H1 (cell line): ENCODE measurements around the gene CMPK2. TPM values are rescaled to one million over a fixed set of nuclear protein-coding genes. Genes with fewer than 3 reads are reported as not detected.

ENCODE experiments used
- CTBP2 ChIP-seq: IDR thresholded peaks from 2 replicates; pipeline ENCODE4 v1.7.0; 2011; ENCODE audit warnings: borderline replicate concordance, mild to moderate bottlenecking, moderate library complexity, mixed read lengths, low read length; ENCODE audit not compliant: insufficient read depth, insufficient read length
- SUZ12 ChIP-seq: fragments of 200-600 bp; sonication (generic); IDR thresholded peaks from 2 replicates; pipeline ENCODE4 v1.6.1; 2012; ENCODE audit warnings: mild to moderate bottlenecking, inconsistent platforms, low read length, moderate library complexity, mixed read lengths
- polyA plus RNA-seq, 7 experiments: library from polyadenylated mRNA; depleted of rRNA in 3 of 7; stranded (reverse) in 5 of 7; unstranded in 2 of 7; fragments of >200 nt in 5 of 7; fragments of 200-250 nt in 2 of 7; gene quantifications; 1 replicate in 5 of 7; 2 replicates in 1 of 7; 4 replicates in 1 of 7; pipeline versions ENCODE4 v1.2.1 to v1.2.3, GENCODE V29; 2011 to 2013; ENCODE audit warnings: missing spikeins in 2 of 7, mixed read lengths in 2 of 7
- total RNA-seq: library from RNA; stranded (reverse); fragmentation: NEBNext Ultra II Directional; extraction: Animal tissue kit (Norgen Biotek cat#: 25700); gene quantifications from 2 replicates; pipeline ENCODE4 v1.2.1, GENCODE V29; 2021
- TF ChIP-seq, protein P1 (sequence below): fragments of 300-600 bp; sonication (generic); IDR thresholded peaks from 2 replicates; pipeline ENCODE4 v1.7.1; 2012; ENCODE audit warnings: low read length, moderate library complexity, mild to moderate bottlenecking, inconsistent platforms; ENCODE audit not compliant: insufficient replicate concordance

The CMPK2 gene
- total and polyA plus RNA-seq, 2 of the 8 experiments (the other 6 are each of a cell fraction or from before 2014, with no cell fraction given), result 0.28 to 0.53 TPM

DNA sequence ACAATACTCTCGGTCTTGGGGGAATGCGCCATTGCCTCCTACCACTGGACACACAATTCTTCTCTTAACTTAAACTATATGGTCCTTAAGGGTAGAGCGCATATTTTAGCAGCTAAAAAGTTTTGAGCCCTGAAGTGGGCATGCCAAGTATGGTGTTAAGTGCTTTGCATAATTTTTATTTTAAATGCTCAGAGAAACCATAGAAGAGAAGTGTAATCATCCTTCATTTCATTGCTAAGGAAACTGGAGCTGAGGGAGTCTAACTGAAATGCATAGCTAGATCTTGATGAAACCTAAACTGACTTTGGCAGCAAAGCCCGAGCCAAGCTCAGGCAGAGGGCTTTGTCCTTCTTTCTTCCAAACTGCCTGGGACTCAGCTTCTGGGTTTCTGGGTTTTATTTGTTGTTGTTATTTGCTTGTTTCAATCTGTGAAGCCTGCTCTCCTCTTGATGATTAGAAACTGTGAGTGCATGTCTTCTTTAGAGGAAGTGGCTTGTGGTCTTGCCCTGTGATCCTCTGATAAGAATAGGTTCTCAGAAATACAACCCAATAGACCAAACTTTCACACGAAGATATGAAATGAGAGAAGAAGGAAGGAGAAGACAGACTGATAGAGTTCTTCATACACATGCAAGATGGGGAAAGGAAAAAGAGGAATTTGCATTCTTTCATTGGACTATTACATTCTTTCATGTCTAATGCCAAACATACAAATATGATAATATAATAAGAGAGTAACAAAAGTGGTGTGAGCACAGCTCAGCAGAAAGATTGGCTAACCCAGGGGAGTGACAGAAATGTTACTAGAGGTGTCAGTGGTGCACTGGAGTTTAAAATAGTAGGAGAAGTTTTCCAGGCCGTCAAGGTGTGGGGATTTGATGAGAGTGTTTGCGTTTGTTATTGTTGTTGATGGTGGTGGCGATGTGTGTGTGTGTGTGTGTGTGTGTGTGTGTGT lies 44.0 kb upstream of the CMPK2 start (continued):
- TF ChIP-seq, protein P1, sequence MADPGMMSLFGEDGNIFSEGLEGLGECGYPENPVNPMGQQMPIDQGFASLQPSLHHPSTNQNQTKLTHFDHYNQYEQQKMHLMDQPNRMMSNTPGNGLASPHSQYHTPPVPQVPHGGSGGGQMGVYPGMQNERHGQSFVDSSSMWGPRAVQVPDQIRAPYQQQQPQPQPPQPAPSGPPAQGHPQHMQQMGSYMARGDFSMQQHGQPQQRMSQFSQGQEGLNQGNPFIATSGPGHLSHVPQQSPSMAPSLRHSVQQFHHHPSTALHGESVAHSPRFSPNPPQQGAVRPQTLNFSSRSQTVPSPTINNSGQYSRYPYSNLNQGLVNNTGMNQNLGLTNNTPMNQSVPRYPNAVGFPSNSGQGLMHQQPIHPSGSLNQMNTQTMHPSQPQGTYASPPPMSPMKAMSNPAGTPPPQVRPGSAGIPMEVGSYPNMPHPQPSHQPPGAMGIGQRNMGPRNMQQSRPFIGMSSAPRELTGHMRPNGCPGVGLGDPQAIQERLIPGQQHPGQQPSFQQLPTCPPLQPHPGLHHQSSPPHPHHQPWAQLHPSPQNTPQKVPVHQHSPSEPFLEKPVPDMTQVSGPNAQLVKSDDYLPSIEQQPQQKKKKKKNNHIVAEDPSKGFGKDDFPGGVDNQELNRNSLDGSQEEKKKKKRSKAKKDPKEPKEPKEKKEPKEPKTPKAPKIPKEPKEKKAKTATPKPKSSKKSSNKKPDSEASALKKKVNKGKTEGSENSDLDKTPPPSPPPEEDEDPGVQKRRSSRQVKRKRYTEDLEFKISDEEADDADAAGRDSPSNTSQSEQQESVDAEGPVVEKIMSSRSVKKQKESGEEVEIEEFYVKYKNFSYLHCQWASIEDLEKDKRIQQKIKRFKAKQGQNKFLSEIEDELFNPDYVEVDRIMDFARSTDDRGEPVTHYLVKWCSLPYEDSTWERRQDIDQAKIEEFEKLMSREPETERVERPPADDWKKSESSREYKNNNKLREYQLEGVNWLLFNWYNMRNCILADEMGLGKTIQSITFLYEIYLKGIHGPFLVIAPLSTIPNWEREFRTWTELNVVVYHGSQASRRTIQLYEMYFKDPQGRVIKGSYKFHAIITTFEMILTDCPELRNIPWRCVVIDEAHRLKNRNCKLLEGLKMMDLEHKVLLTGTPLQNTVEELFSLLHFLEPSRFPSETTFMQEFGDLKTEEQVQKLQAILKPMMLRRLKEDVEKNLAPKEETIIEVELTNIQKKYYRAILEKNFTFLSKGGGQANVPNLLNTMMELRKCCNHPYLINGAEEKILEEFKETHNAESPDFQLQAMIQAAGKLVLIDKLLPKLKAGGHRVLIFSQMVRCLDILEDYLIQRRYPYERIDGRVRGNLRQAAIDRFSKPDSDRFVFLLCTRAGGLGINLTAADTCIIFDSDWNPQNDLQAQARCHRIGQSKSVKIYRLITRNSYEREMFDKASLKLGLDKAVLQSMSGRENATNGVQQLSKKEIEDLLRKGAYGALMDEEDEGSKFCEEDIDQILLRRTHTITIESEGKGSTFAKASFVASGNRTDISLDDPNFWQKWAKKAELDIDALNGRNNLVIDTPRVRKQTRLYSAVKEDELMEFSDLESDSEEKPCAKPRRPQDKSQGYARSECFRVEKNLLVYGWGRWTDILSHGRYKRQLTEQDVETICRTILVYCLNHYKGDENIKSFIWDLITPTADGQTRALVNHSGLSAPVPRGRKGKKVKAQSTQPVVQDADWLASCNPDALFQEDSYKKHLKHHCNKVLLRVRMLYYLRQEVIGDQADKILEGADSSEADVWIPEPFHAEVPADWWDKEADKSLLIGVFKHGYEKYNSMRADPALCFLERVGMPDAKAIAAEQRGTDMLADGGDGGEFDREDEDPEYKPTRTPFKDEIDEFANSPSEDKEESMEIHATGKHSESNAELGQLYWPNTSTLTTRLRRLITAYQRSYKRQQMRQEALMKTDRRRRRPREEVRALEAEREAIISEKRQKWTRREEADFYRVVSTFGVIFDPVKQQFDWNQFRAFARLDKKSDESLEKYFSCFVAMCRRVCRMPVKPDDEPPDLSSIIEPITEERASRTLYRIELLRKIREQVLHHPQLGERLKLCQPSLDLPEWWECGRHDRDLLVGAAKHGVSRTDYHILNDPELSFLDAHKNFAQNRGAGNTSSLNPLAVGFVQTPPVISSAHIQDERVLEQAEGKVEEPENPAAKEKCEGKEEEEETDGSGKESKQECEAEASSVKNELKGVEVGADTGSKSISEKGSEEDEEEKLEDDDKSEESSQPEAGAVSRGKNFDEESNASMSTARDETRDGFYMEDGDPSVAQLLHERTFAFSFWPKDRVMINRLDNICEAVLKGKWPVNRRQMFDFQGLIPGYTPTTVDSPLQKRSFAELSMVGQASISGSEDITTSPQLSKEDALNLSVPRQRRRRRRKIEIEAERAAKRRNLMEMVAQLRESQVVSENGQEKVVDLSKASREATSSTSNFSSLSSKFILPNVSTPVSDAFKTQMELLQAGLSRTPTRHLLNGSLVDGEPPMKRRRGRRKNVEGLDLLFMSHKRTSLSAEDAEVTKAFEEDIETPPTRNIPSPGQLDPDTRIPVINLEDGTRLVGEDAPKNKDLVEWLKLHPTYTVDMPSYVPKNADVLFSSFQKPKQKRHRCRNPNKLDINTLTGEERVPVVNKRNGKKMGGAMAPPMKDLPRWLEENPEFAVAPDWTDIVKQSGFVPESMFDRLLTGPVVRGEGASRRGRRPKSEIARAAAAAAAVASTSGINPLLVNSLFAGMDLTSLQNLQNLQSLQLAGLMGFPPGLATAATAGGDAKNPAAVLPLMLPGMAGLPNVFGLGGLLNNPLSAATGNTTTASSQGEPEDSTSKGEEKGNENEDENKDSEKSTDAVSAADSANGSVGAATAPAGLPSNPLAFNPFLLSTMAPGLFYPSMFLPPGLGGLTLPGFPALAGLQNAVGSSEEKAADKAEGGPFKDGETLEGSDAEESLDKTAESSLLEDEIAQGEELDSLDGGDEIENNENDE, result no peak
- TF ChIP-seq CTBP2 (no peak), SUZ12 (no peak)
